Activated CD8-positive, alpha-beta memory T cell treated with anti-CD3 and anti-CD28 coated beads, Interleukin-2, amount 50 U/mL, for 1 hour (primary cell): ENCODE measurements around the gene ITGA8.
"Not testable (repeated sequence)": the region's sequence is repeated elsewhere in the genome, so short reads cannot be mapped to it uniquely, and the experiment has no call there.

Source experiments
- DNase-seq: peaks from one replicate; pipeline ENCODE4 v3.0.0-alpha.2; 2020; ENCODE audit errors: extremely low read depth

Gene ITGA8

GRCh38 chr10:15681076-15681475 is 38.6 kb downstream of the ITGA8 start:
- no peak for DNase-seq

- DNase-seq: no peak
Observed at GRCh38 chr10:15678851-15679250, 40.9 kb downstream of the ITGA8 start.

- DNase-seq: no peak
Observed at GRCh38 chr10:15672469-15672868, 47.3 kb downstream of the ITGA8 start.

GRCh38 chr10:15670880-15671279 is 48.8 kb downstream of the ITGA8 start:
- no peak for DNase-seq

- DNase-seq: no peak
Observed at GRCh38 chr10:15661574-15661973, 58.1 kb downstream of the ITGA8 start.

- no peak for DNase-seq
Observed at GRCh38 chr10:15660990-15661389, 58.7 kb downstream of the ITGA8 start.

GRCh38 chr10:15658069-15658702 is 61.5 kb downstream of the ITGA8 start:
- no peak for DNase-seq

- DNase-seq: no peak
Observed at GRCh38 chr10:15652757-15653156, 67.0 kb downstream of the ITGA8 start.

- no peak for DNase-seq
Observed at GRCh38 chr10:15652117-15652516, 67.6 kb downstream of the ITGA8 start.

GRCh38 chr10:15651175-15651574 is 68.5 kb downstream of the ITGA8 start:
- DNase-seq: no peak

GRCh38 chr10:15642095-15642494 is 77.6 kb downstream of the ITGA8 start:
- DNase-seq: no peak

GRCh38 chr10:15640536-15641085 is 79.1 kb downstream of the ITGA8 start:
- DNase-seq: no peak

- DNase-seq: no peak
Observed at GRCh38 chr10:15636446-15636845, 83.3 kb downstream of the ITGA8 start.

GRCh38 chr10:15632456-15633091 is 87.1 kb downstream of the ITGA8 start:
- no peak for DNase-seq

- DNase-seq: not testable (repeated sequence)
Observed at GRCh38 chr10:15631205-15631604, 88.5 kb downstream of the ITGA8 start.

GRCh38 chr10:15630353-15630752 is 89.4 kb downstream of the ITGA8 start:
- no peak for DNase-seq

GRCh38 chr10:15627617-15628196 is 92.0 kb downstream of the ITGA8 start:
- no peak for DNase-seq

- no peak for DNase-seq
Observed at GRCh38 chr10:15626937-15627336, 92.8 kb downstream of the ITGA8 start.

- DNase-seq: no peak
Observed at GRCh38 chr10:15625261-15625660, 94.5 kb downstream of the ITGA8 start.

- DNase-seq: no peak
Observed at GRCh38 chr10:15624401-15625196, 95.1 kb downstream of the ITGA8 start.

- DNase-seq: no peak
Observed at GRCh38 chr10:15620836-15621515, 98.7 kb downstream of the ITGA8 start.

- no peak for DNase-seq
Observed at GRCh38 chr10:15620337-15620736, 99.4 kb downstream of the ITGA8 start.
